Measurements from ENCODE around the gene SHLD3.
"Not testable (repeated sequence)": the region's sequence is repeated elsewhere in the genome, so short reads cannot be mapped to it uniquely, and the experiment has no call there.

Gene SHLD3

DNA sequence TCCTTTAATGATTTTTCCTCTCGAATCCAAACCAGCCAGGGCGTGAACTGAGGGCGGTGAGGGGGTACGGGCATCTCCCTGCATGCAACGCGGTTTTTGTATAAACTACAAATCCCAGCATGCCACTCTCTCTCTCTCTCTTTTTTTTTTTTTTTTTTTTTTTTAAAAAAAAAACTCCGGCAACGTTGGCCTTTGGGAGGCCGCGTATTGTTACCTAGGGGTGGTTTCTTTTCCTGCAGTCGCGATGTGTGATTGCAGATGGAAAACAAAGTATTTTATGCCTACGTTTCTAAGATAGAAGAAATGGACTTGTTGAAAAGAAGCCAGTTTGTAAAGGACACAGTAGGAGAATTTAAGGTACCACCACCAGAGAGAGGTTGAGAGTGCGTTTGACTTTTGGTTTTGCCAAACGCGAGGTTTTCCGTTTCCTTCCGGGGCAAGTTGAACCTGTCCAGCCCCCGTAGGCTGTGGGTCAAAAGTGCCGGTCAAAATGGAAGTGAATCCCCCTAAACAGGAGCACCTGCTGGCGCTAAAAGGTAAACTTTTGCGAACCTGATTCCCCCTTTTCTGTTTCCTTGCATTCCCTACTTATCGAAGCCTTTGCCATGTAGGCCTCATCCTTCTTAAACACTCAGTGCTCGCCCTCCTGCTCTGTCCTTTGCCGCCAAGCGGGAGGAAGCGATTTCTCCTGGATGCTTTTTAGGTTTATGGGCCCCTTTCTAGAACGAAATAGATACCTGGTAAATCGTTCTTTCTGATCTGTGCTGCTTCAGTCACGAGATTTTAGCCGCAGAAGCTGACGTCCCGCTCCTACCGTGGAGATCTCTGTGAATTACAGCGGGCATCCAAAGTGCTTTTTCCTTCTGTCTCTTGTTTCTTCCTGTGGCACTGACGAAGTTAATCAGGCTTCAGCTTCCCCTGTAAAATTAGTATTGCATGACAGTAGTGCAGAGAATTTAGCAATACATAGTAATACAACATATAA is at the start of gene SHLD3, which contains the start of gene TRAPPC13:
TSS of gene SHLD3 (plus strand) at position 457 of the 985 bp plus-strand sequence. CDS start 4,561 bp downstream, outside the sequence.
TSS of gene TRAPPC13 (plus strand) at position 457 of the 985 bp plus-strand sequence. CDS start at position 491, 34 bp downstream.
- peak; percentile 40 for DNase-seq (ENCODE audit: low read depth)

DNA sequence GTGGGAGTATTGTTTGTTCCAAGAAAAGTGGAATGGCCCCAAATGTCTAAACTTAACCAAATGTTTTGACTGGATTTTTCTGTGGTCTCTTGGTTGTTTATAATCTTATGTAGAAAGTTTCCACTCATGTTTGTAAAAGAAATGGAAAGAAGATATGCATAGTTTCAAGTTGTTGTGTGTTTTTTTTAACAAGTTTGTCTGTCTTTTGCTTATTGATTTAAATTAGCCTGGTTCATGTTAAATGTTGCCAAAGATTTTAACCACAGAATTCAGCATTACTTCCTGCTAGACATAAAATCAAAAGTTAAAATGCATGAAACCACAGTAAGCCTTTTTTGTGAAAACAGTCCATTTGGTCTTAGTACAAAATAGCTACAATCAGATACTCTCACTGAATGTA is 47.7 kb upstream of the SHLD3 start:
- no peak for DNase-seq (ENCODE audit: low read depth)

- no peak for DNase-seq (ENCODE audit: low read depth)
These were observed 36.1 kb upstream of the SHLD3 start for GRCh38 chr5:65588694-65589093.

DNA sequence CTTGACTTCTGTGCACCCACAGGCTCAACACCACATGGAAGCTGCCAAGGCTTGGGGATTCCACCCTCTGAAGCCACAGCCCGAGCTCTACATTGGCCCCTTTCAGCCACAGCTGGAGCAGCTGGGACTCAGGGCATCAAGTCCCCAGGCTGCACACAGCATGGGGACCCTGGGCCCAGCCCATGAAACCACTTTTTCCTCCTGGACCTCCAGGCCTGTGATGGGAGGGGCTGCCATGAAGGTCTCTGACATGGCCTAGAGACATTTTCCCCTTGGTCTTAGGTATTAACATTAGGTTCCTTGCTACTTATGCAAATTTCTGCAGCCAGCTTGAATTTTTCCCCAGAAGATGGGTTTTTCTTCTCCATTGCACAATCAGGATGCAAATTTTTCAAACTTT is 23.1 kb upstream of the SHLD3 start:
- not testable (repeated sequence) for DNase-seq (ENCODE audit: low read depth)

DNA sequence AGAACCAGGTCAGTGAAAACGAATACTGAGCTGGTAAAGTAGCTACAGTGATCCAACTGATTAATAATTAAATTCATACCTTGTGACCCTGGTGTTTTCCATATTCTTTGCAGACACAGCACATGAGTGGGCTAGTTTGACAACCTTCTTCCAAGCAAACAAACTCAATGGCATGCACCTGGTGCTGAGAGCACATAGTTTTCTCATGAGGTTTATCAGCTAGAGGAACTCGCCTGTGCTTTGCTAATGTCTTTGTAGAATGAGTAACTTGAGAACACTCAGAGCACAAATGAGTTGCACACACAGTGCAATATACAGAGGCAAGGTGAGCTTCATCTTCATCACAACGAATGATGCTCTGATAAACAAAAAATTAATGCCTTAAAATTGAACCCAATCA is 13.3 kb upstream of the SHLD3 start:
- no peak for DNase-seq (ENCODE audit: low read depth)

DNA sequence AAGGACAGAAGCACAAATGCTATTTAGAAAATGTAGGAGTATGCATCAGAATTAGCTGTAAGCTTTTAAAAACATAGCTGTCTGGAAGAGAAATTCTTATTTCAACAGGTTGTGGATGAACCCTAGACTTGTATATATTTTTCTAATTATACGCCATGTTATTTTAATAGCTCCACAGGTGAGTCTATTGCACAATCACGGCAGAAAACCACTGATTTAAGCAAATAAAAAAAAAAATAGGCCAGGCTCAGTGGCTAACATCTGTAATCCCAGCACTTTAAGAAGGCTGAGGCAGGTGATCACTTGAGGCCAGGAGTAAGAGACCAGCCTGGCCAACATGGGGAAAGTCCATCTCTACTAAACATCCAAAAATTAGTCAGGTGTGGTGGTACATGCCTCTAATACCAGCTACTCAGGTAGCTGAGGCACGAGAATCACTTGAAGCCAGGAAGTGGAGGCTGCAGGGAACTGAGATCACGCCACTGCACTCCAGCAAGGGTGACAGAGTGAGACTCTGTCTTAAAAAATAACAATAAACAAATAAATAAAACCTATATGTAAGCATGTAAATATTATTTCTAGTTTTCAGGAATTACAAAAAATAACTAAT is 12.4 kb upstream of the SHLD3 start:
- DNase-seq (ENCODE audit: low read depth), result no peak

DNA sequence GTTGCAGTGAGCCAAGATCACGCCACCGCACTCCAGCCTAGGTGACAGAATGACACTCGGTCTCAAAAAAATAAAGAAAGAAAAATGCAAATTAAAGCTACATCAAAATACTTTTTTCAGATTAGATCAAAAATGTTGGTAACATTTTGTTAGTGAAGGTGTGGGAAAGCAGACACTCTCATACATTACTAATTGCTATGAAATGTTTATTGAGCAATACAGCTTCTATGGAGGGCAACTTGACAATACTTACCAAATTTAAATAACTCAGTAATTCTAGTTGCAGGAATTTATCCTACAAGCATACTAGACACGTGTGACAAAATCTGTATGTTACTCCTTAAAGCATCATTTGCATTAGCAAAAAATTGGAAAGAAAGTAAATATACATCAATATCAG is 4.8 kb upstream of the SHLD3 start:
- no peak for DNase-seq (ENCODE audit: low read depth)

DNA sequence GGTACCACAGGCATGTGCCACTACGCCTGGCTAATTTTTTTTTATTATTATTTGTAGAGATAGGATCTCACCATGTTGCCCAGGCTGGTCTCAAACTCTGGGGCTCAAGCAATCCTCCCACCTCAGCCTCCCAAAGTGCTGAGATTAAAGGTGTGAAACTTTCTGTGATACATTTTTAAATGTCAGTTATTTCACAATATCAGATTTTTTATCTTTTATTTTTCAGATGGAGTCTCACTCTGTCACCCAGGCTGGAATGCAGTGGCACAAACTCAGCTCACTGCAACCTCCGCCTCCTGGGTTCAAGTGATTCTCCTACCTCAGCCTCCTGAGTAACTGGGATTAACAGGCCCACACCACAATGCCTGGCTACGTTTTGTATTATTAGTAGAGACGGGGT is 2.9 kb upstream of the SHLD3 start:
- DNase-seq (ENCODE audit: low read depth), result not testable (repeated sequence)

DNA sequence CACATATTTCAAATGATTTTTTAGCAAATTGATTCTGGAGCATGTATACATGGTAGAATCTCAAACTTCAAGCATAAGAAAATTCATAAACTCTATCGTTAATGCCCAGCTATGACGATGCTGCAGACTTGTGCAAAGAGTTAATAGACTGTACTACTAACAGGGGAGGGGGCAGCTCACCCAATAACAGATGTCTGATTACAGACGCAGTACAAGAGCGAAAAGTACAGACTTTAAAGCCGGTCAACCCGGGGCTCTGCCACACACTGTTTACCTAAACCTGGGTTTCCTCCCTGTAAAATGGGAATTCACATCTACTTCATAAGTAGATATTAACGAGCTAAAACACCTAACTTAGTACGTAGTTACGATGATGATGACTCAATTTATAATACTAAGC is 1.3 kb upstream of the SHLD3 start:
- DNase-seq (ENCODE audit: low read depth), result no peak

DNA sequence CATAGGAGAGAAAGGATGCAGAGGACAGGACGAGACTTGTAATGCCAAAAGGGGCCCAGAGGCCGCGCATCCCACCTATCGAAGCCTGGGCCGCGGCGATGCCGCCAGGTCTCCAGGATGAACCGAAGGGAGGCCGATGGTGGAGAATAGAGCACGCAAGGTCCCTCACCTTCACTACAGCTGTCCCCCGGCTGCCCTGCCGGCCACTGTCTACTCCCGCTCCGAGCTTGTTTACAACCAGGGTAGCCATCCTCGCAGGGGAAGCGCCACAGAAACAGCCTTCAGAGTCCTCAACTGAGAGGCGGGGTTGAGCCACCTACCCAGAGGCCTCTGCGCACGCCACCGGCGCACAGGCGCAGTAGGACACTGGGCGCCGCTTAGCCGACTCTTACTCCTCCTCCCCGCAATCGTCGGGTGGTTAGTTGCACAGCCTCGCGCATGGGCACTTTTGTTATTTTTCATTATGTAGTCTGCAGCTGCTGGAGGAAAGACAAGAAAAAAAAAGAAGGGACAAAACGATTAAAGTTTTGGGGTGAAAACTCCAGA is 729 bp upstream of the SHLD3 start, which contains the start of gene TRIM23:
TSS of gene TRIM23 (minus strand) at position 309 of the 546 bp plus-strand sequence. CDS start at position 250, 59 bp downstream.
- DNase-seq (ENCODE audit: low read depth), result peak; percentile 71

- DNase-seq (ENCODE audit: low read depth), result no peak
These were observed 916 bp downstream of the SHLD3 start for GRCh38 chr5:65625743-65626142.

- DNase-seq (ENCODE audit: low read depth), result no peak
These were observed 6.2 kb downstream of the SHLD3 start for GRCh38 chr5:65630981-65631380.

DNA sequence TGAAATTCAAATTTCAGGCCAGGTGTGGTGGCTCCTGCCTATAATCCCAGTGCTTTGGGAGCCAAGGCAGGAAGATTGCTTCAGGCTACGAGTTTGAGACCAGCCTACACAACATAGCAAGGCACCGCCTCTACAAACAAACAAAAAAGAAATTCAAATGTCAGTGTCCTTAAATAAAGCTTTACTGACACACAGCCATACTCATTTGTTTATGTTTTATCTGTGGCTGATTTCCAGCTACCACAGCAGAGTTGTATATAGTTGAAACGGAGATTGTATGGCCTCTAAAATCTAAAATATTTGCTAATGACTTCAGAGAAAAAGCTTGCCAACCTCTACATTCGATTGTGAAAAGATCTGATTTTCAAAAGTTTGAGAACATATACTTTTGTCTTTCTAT is 15.4 kb downstream of the SHLD3 start:
- DNase-seq (ENCODE audit: low read depth), result no peak

DNA sequence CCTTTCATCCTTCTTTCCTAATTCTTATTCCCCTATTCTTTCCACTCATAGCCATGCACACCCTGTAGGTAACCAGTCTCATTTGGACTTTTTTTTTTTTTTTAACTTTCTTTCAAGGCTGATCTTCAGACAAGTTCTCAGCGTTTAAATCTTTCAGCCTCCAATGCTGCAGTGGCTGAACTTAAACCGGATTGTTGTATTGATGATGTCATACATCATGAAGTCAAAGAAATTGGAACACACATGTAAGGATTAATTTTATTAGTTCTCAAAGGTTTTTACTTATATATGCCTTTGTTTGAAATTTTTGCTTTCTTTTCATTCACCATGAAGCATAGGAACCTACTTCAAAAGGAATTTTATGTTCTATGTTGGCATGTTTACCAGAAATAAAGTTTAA is 22.1 kb downstream of the SHLD3 start:
- no peak for DNase-seq (ENCODE audit: low read depth)

GRCh38 chr5:65647941-65648340 is 23.1 kb downstream of the SHLD3 start:
- DNase-seq (ENCODE audit: low read depth), result no peak

DNA sequence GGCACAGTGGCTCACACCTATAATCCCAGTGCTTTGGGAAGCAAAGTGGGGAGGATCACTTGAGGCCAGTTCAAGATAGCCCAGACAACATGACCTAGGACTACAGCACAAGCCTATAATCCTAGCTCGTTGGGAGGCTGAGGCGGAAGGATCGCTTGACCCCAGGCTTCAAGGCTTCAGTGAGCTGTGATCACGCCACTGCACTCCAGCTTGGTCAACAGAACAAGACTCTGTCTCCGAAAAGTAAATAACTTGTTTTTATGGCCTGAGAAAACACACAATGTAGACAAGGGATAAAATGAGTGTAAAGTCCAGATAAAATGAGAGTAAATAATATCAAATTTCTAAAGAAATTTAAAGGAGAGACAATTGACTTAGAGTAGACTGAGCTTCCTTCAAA is 26.3 kb downstream of the SHLD3 start:
- DNase-seq (ENCODE audit: low read depth), result no peak

DNA sequence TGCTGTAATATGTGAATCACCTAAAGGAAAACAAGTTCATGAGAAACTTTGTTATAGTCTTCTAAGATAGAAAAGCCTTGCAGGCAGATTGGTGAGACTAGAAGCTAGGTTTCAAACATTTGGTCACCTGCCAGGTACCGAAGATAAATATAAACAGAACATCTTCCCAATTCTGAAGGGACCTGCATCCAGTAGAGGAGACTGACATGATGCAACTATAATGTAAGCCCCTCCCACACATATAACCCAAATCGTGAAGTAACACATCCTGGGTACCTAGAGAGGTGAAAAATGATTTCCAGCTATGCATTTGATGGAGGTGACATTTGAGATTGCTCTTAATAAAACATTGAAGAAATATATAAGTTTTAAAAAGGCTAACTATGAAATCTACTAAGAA is 29.9 kb downstream of the SHLD3 start:
- no peak for DNase-seq (ENCODE audit: low read depth)

GRCh38 chr5:65663804-65664521 is 39.1 kb downstream of the SHLD3 start:
- no peak for DNase-seq (ENCODE audit: low read depth)

- no peak for DNase-seq (ENCODE audit: low read depth)
These were observed 43.9 kb downstream of the SHLD3 start for GRCh38 chr5:65668696-65669095.

DNA sequence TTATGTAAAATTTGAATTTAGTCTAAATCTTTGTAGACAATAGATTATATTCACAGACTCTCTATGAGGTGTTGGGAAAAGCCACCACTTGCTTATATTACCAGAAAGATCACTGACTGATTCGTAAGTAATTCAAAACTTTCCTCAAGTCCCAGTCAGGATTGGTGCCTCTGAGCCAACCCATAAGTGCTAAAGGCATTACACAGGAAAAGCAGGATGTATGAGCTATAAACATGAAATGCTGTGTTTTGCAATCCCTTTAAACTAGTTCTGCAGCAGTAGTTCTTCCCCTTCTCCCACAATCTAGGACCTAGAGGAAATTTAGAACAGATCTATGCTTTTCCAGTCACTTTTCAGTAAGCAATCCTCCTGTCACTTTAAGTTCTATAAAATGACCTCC is 48.0 kb downstream of the SHLD3 start:
- no peak for DNase-seq (ENCODE audit: low read depth)

DNA sequence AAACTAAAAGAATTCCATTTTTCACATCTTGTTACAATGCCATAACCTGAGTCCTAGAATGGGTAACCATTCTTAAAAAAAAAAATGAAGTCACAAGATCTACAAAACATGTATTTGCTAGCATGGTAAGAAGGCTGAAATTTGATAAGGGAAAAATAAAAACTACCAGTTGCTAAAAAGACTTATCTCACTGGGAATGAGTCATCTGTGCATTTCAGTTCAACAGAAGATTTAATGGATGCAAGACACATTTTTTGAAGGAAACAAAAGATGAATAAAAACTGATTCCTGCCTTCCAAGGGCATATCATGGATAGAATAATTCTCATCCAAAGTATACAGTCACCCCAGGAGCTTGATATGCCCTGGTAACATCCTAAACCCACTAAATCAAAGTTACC is 49.9 kb downstream of the SHLD3 start:
- no peak for DNase-seq (ENCODE audit: low read depth)

GRCh38 chr5:65676056-65676455 is 51.2 kb downstream of the SHLD3 start:
- DNase-seq (ENCODE audit: low read depth), result not testable (repeated sequence)

All from stimulated activated CD8-positive, alpha-beta memory T cell treated with anti-CD3 and anti-CD28 coated beads, Interleukin-15, amount 100 ng/mL, for 24 hours (primary cell).